ENCODE data around the gene GNLY. TPM values are rescaled to one million over a fixed set of nuclear protein-coding genes. Genes with fewer than 3 reads are reported as not detected.
A peak's percentile ranks its signal among the peaks of the same experiment; 100 is the strongest.

GNLY gene
- total and polyA plus RNA-seq, 9 of the 15 experiments (the other 6 are each of a cell fraction or from before 2014, with no cell fraction given): not detected

GRCh38 chr2:85650456-85650855, 43.7 kb upstream of the GNLY start:
- no peak overlapping the region for H3K27ac ChIP-seq (ENCODE audit: extremely low read depth, low read depth, low read length)
- TF ChIP-seq ZNF121 (CRISPR knock-in tag; conservative IDR thresholded peaks at IDR 0.05) (peak; percentile 72), KDM1A (IDR thresholded peaks at IDR 0.05) (no peak)
- 94% methylated on average over 4 of the region's 4 CpGs for WGBS (ENCODE audit: insufficient coverage, low coverage, missing lambda C conversion rate)
- POLR2A ChIA-PET: interaction anchor here (2.0 to 2.8 kb wide), 2 partner anchors 8 to 20 kb away, joined by 5 to 17 read pairs; no protein-coding TSS in a partner anchor
- H3K9ac ChIP-seq (ENCODE audit: insufficient read depth in 1 of 2, low read depth in 2 of 2, low read length in 2 of 2): no peak overlapping the region
- H3K9me1 ChIP-seq (ENCODE audit: control insufficient read depth, insufficient read depth, low read length): no peaks in the 10 kb centered on the region
- CTCF ChIA-PET (ENCODE audit: low intra/inter-chr PET ratio): no interaction called here
- intact Hi-C loops (cut with micrococcal nuclease) (no loop called here), in situ Hi-C loops (cut with MboI) (no loop called here)
- H2AFZ ChIP-seq (ENCODE audit: low read depth, low read length): no peak overlapping the region
- DNase-seq (ENCODE audit: extremely low read depth in 1 of 4, low spot score in 3 of 4) (no peak), ATAC-seq (no peak), FAIRE-seq (no peak)
- no peaks in the 10 kb centered on the region for H3K4me1 ChIP-seq (replicated peaks in 1 of 2; ENCODE audit: control insufficient read depth in 2 of 2, insufficient read depth in 2 of 2, low read length in 2 of 2)
- H3K79me2 ChIP-seq (ENCODE audit: control insufficient read depth, insufficient read depth, low read length): no peaks in the 10 kb centered on the region
- H3K36me3 ChIP-seq (ENCODE audit: control insufficient read depth, insufficient read depth, low read length): peaks cover 82% of the 10 kb centered on the region
- no peaks in the 10 kb centered on the region for H3K27me3 ChIP-seq (ENCODE audit: control insufficient read depth in 2 of 2, insufficient read depth in 2 of 2, low read length in 2 of 2)
- H3K4me3 ChIP-seq: no peak overlapping the region
- H3K4me2 ChIP-seq (ENCODE audit: insufficient read depth, low read length): no peak overlapping the region
- no TSS peak for BruUV-seq (replicated peaks)
- H4K20me1 ChIP-seq (replicated peaks; ENCODE audit: control insufficient read depth, insufficient read depth, low read length): 0 out of 2 replicates have a peak, but pooled peaks cover 3% of the 10 kb centered on the region
- no peaks in the 10 kb centered on the region for H3K9me3 ChIP-seq (replicated peaks; ENCODE audit: control insufficient read depth, insufficient read depth, low read depth, low read length)

- Histone ChIP-seq H3K4me3 (no peak overlapping the region), H3K4me2 (ENCODE audit: insufficient read depth, low read length) (no peak overlapping the region), H3K36me3 (ENCODE audit: control insufficient read depth, insufficient read depth, low read length) (peaks cover 79% of the 10 kb centered on the region), H3K79me2 (ENCODE audit: control insufficient read depth, insufficient read depth, low read length) (no peaks in the 10 kb centered on the region), H3K9me1 (ENCODE audit: control insufficient read depth, insufficient read depth, low read length) (peaks cover under 1% of the 10 kb centered on the region), H3K27ac (ENCODE audit: extremely low read depth, low read depth, low read length) (no peak overlapping the region), H3K27me3 (ENCODE audit: control insufficient read depth in 2 of 2, insufficient read depth in 2 of 2, low read length in 2 of 2) (no peaks in the 10 kb centered on the region), H3K4me1 (replicated peaks in 1 of 2; ENCODE audit: control insufficient read depth in 2 of 2, insufficient read depth in 2 of 2, low read length in 2 of 2) (no peaks in the 10 kb centered on the region), H2AFZ (ENCODE audit: low read depth, low read length) (no peak overlapping the region), H4K20me1 (replicated peaks; ENCODE audit: control insufficient read depth, insufficient read depth, low read length) (0 out of 2 replicates have a peak, but pooled peaks cover 3% of the 10 kb centered on the region), H3K9me3 (replicated peaks; ENCODE audit: control insufficient read depth, insufficient read depth, low read depth, low read length) (no peaks in the 10 kb centered on the region), H3K9ac (ENCODE audit: insufficient read depth in 1 of 2, low read depth in 2 of 2, low read length in 2 of 2) (no peak overlapping the region)
- CTCF ChIA-PET (ENCODE audit: low intra/inter-chr PET ratio): no interaction called here
- no peak for TF ChIP-seq MYC (IDR thresholded peaks at IDR 0.05; ENCODE audit: low read depth, low read length)
- no peak for TF ChIP-seq MYC (CRISPR knock-in tag; IDR thresholded peaks at IDR 0.05; ENCODE audit: borderline replicate concordance, low read depth)
- TF ChIP-seq NCOA4 (IDR thresholded peaks at IDR 0.05; ENCODE audit: partially characterized antibody): no peak
- TF ChIP-seq SMARCC2 (IDR thresholded peaks at IDR 0.05; ENCODE audit: low read depth): no peak
- TF ChIP-seq ZNF79 (CRISPR knock-in tag; IDR thresholded peaks at IDR 0.05; ENCODE audit: low read depth): no peak
- no peak for TF ChIP-seq KLF13 (tag; IDR thresholded peaks at IDR 0.05; ENCODE audit: borderline replicate concordance, low read depth)
- no peak for TF ChIP-seq ZNF274 (IDR thresholded peaks at IDR 0.05; ENCODE audit: borderline replicate concordance, low read depth, low read length)
- TF ChIP-seq NR0B1 (IDR thresholded peaks at IDR 0.05; ENCODE audit: partially characterized antibody): no peak
- POLR2A ChIA-PET: interaction anchor here (0.6 to 2.8 kb wide), 3 partner anchors 7 to 30 kb away, joined by 3 to 17 read pairs (median 5); no protein-coding TSS in a partner anchor
- intact Hi-C loops (cut with micrococcal nuclease) (no loop called here), in situ Hi-C loops (cut with MboI) (no loop called here)
- FAIRE-seq: no peak
- ATAC-seq: no peak
- no TSS peak for BruUV-seq (replicated peaks)
- WGBS (ENCODE audit: insufficient coverage, low coverage, missing lambda C conversion rate): 90% methylated on average over 3 of the region's 3 CpGs
- no peak for DNase-seq (ENCODE audit: extremely low read depth in 1 of 4, low spot score in 3 of 4)
Observed at GRCh38 chr2:85651097-85651496, 43.1 kb upstream of the GNLY start.
